Fibroblast of mammary gland (primary cell): ENCODE results near the gene TRMU.
A peak's percentile ranks its signal among the peaks of the same experiment; 100 is the strongest.

ENCODE experiments used
- DNase-seq: peaks from one replicate; pipeline ENCODE4 v3.0.0-alpha.2; 2010; ENCODE audit warnings: low read depth
- H3K4me3 ChIP-seq: 2 replicates; pipeline ENCODE4 v1.5.1; 2011; ENCODE audit warnings: low read depth, mild to moderate bottlenecking, low read length, moderate library complexity; ENCODE audit not compliant: control insufficient read depth
- CTCF ChIP-seq: conservative IDR thresholded peaks from 2 replicates; pipeline ENCODE4 v1.5.1; 2011; ENCODE audit warnings: low read depth, low read length, inconsistent platforms; ENCODE audit not compliant: control insufficient read depth, insufficient read depth

Gene TRMU

GRCh38 chr22:46354993-46355305, 19.4 kb downstream of the TRMU start:
- no peak for TF ChIP-seq CTCF
- H3K4me3 ChIP-seq: no peak overlapping the region
- no peak for DNase-seq

GRCh38 chr22:46355369-46355995, 20.0 kb downstream of the TRMU start:
- peak; percentile 56 for DNase-seq
- TF ChIP-seq CTCF: peak; percentile 67

GRCh38 chr22:46355996-46356471, 20.5 kb downstream of the TRMU start:
- TF ChIP-seq CTCF: no peak
- no peak for DNase-seq
- H3K4me3 ChIP-seq: no peak overlapping the region

More at GRCh38 chr22:46355369-46355995, 20.0 kb downstream of the TRMU start:
- H3K4me3 ChIP-seq: no peak overlapping the region

- no peak overlapping the region for H3K4me3 ChIP-seq
- DNase-seq: no peak
- no peak for TF ChIP-seq CTCF
Observed at GRCh38 chr22:46356496-46357480, 21.3 kb downstream of the TRMU start.

GRCh38 chr22:46357711-46358520, 22.4 kb downstream of the TRMU start:
- TF ChIP-seq CTCF: no peak
- no peak overlapping the region for H3K4me3 ChIP-seq

GRCh38 chr22:46358766-46359165, 23.3 kb downstream of the TRMU start:
- no peak for DNase-seq
- H3K4me3 ChIP-seq: no peak overlapping the region
- TF ChIP-seq CTCF: no peak

More at GRCh38 chr22:46357711-46358520, 22.4 kb downstream of the TRMU start:
- no peak for DNase-seq
